ENCODE data around the gene ANXA11. TPM values are rescaled to one million over a fixed set of nuclear protein-coding genes. Genes with fewer than 3 reads are reported as not detected.

The ANXA11 gene
- total RNA-seq, 1 donor from 2014 or later = 122 TPM

- FAIRE-seq (no peak), DNase-seq (ENCODE audit: low read depth) (no peak)
- Histone ChIP-seq H3K36me3 (ENCODE audit: insufficient read depth, low read length) (no peaks in the 10 kb centered on the region), H3K4me3 (ENCODE audit: insufficient read depth, low read depth, low read length) (no peak overlapping the region), H3K27ac (ENCODE audit: low read depth, low read length) (no peak overlapping the region), H3K27me3 (ENCODE audit: insufficient read depth, low read length) (no peaks in the 10 kb centered on the region), H3K9me3 (ENCODE audit: insufficient read depth, low read depth, low read length) (no peaks in the 10 kb centered on the region), H4K20me1 (ENCODE audit: insufficient read depth, low read length) (no peaks in the 10 kb centered on the region), H3K4me2 (ENCODE audit: low read length) (no peak overlapping the region), H3K9ac (ENCODE audit: low read length) (no peak overlapping the region), H3K4me1 (ENCODE audit: insufficient read depth, low read length) (peaks cover 10% of the 10 kb centered on the region), H2AFZ (ENCODE audit: low read depth, low read length) (no peak overlapping the region), H3K79me2 (ENCODE audit: insufficient read depth, low read length) (no peaks in the 10 kb centered on the region)
- H3K27me3 Mint-ChIP-seq (ENCODE audit: low read depth, unreplicated experiment) = peaks cover 21% of the 10 kb centered on the region
- H3K27ac Mint-ChIP-seq (ENCODE audit: unreplicated experiment) = no peak overlapping the region
- no peaks in the 10 kb centered on the region for H3K4me1 Mint-ChIP-seq (ENCODE audit: low read depth, unreplicated experiment)
- no peaks in the 10 kb centered on the region for H3K9me3 Mint-ChIP-seq (ENCODE audit: unreplicated experiment)
- TF ChIP-seq CTCF (IDR thresholded peaks at IDR 0.05; ENCODE audit: insufficient read depth, low read depth, low read length) = no peak
- no peak for TF ChIP-seq EZH2 (IDR thresholded peaks at IDR 0.05; ENCODE audit: insufficient read depth, low read length)
- H3K36me3 Mint-ChIP-seq (ENCODE audit: low read depth, unreplicated experiment) = peaks cover 3% of the 10 kb centered on the region
- no peak overlapping the region for H3K4me3 Mint-ChIP-seq (ENCODE audit: unreplicated experiment)
These were observed 65.1 kb downstream of the ANXA11 start for GRCh38 chr10:80140251-80140650.

DNA sequence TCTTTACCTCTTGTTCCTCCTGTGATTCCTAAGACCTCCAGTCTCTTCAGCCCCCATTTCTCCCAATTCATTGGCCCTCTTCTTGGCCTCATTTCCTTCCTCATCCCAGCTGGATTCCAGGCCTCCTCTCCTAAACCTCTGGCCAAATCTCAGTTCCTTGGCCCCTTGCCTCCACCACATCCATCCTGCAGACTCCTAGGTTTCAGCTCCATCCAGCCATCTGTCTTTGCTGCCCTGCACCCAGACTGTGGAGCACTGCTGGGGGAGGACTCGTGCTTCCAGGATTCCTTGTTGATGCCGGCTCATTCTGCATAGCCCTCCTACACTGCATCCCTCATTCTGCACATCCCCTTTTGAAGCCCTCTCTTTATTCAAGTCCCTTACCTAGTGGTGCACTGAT, 66.1 kb downstream of the ANXA11 start:
- Mint-ChIP-seq H3K27ac (ENCODE audit: unreplicated experiment) (no peak overlapping the region), H3K4me3 (ENCODE audit: unreplicated experiment) (no peak overlapping the region), H3K4me1 (ENCODE audit: low read depth, unreplicated experiment) (no peaks in the 10 kb centered on the region), H3K27me3 (ENCODE audit: low read depth, unreplicated experiment) (peaks cover 21% of the 10 kb centered on the region), H3K9me3 (ENCODE audit: unreplicated experiment) (no peaks in the 10 kb centered on the region), H3K36me3 (ENCODE audit: low read depth, unreplicated experiment) (peaks cover 3% of the 10 kb centered on the region)
- peaks cover 10% of the 10 kb centered on the region for H3K4me1 ChIP-seq (ENCODE audit: insufficient read depth, low read length)
- no peak overlapping the region for H3K9ac ChIP-seq (ENCODE audit: low read length)
- no peaks in the 10 kb centered on the region for H3K79me2 ChIP-seq (ENCODE audit: insufficient read depth, low read length)
- no peaks in the 10 kb centered on the region for H3K27me3 ChIP-seq (ENCODE audit: insufficient read depth, low read length)
- H4K20me1 ChIP-seq (ENCODE audit: insufficient read depth, low read length) = no peaks in the 10 kb centered on the region
- no peak for DNase-seq (ENCODE audit: low read depth)
- FAIRE-seq = no peak
- no peak overlapping the region for H2AFZ ChIP-seq (ENCODE audit: low read depth, low read length)
- no peak overlapping the region for H3K4me3 ChIP-seq (ENCODE audit: insufficient read depth, low read depth, low read length)
- no peak overlapping the region for H3K27ac ChIP-seq (ENCODE audit: low read depth, low read length)
- no peaks in the 10 kb centered on the region for H3K36me3 ChIP-seq (ENCODE audit: insufficient read depth, low read length)
- H3K9me3 ChIP-seq (ENCODE audit: insufficient read depth, low read depth, low read length) = no peaks in the 10 kb centered on the region
- no peak overlapping the region for H3K4me2 ChIP-seq (ENCODE audit: low read length)
- TF ChIP-seq CTCF (IDR thresholded peaks at IDR 0.05; ENCODE audit: insufficient read depth, low read depth, low read length) (no peak), EZH2 (IDR thresholded peaks at IDR 0.05; ENCODE audit: insufficient read depth, low read length) (no peak)

GRCh38 chr10:80137920-80138319, 67.4 kb downstream of the ANXA11 start:
- H3K79me2 ChIP-seq (ENCODE audit: insufficient read depth, low read length) = no peaks in the 10 kb centered on the region
- DNase-seq (ENCODE audit: low read depth) = no peak
- Mint-ChIP-seq H3K27ac (ENCODE audit: unreplicated experiment) (no peak overlapping the region), H3K36me3 (ENCODE audit: low read depth, unreplicated experiment) (peaks cover 3% of the 10 kb centered on the region), H3K27me3 (ENCODE audit: low read depth, unreplicated experiment) (peaks cover 29% of the 10 kb centered on the region), H3K9me3 (ENCODE audit: unreplicated experiment) (no peaks in the 10 kb centered on the region), H3K4me1 (ENCODE audit: low read depth, unreplicated experiment) (peaks cover 2% of the 10 kb centered on the region), H3K4me3 (ENCODE audit: unreplicated experiment) (no peak overlapping the region)
- no peak for FAIRE-seq
- no peak overlapping the region for H3K27ac ChIP-seq (ENCODE audit: low read depth, low read length)
- no peak overlapping the region for H3K9ac ChIP-seq (ENCODE audit: low read length)
- H3K36me3 ChIP-seq (ENCODE audit: insufficient read depth, low read length) = no peaks in the 10 kb centered on the region
- no peaks in the 10 kb centered on the region for H3K27me3 ChIP-seq (ENCODE audit: insufficient read depth, low read length)
- H3K4me3 ChIP-seq (ENCODE audit: insufficient read depth, low read depth, low read length) = no peak overlapping the region
- no peaks in the 10 kb centered on the region for H3K9me3 ChIP-seq (ENCODE audit: insufficient read depth, low read depth, low read length)
- no peaks in the 10 kb centered on the region for H4K20me1 ChIP-seq (ENCODE audit: insufficient read depth, low read length)
- TF ChIP-seq EZH2 (IDR thresholded peaks at IDR 0.05; ENCODE audit: insufficient read depth, low read length) = no peak
- no peak for TF ChIP-seq CTCF (IDR thresholded peaks at IDR 0.05; ENCODE audit: insufficient read depth, low read depth, low read length)
- H3K4me1 ChIP-seq (ENCODE audit: insufficient read depth, low read length) = peaks cover 12% of the 10 kb centered on the region
- no peak overlapping the region for H2AFZ ChIP-seq (ENCODE audit: low read depth, low read length)
- H3K4me2 ChIP-seq (ENCODE audit: low read length) = no peak overlapping the region

Measured in astrocyte (in vitro differentiated cells and primary cell).